ENCODE results near the gene DNASE1L2. TPM values are rescaled to one million over a fixed set of nuclear protein-coding genes. Genes with fewer than 3 reads are reported as not detected.

Gene DNASE1L2
- total RNA-seq, 1 donor from 2014 or later, result 1.0 TPM

- Mint-ChIP-seq H3K4me3 (ENCODE audit: unreplicated experiment) (no peak overlapping the region), H3K4me1 (ENCODE audit: unreplicated experiment) (no peaks in the 10 kb centered on the region), H3K9me3 (ENCODE audit: unreplicated experiment) (no peaks in the 10 kb centered on the region), H3K27me3 (ENCODE audit: unreplicated experiment) (peaks cover 12% of the 10 kb centered on the region), H3K27ac (ENCODE audit: unreplicated experiment) (no peak overlapping the region), H3K36me3 (ENCODE audit: low read depth, unreplicated experiment) (peaks cover 6% of the 10 kb centered on the region)
- DNase-seq (ENCODE audit: low spot score), result no peak
- no peak for TF ChIP-seq CTCF (IDR thresholded peaks at IDR 0.05; ENCODE audit: unreplicated experiment)
These were observed 41.4 kb downstream of the DNASE1L2 start for GRCh38 chr16:2277466-2278271.

DNA sequence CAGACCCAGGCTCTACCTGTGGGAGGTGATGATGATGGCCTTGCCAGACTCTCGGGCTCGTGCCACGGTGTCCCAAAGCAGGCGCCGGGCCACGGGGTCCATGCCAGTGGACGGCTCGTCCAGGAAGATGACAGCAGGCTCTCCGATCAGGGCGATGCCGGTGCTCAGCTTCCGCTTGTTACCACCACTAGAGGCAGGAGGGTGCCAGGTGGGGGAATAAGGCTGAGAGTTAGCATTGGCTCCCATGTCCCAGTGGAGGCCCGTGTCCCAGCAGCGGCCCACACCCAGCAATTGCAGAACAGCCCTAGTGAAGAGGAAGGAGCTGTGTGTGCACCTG lies 42.0 kb downstream of the DNASE1L2 start:
- no peak overlapping the region for H3K4me3 Mint-ChIP-seq (ENCODE audit: unreplicated experiment)
- no peak overlapping the region for H3K27ac Mint-ChIP-seq (ENCODE audit: unreplicated experiment)
- H3K4me1 Mint-ChIP-seq (ENCODE audit: unreplicated experiment), result no peaks in the 10 kb centered on the region

GRCh38 chr16:2278956-2279800 lies 42.9 kb downstream of the DNASE1L2 start:
- TF ChIP-seq CTCF (IDR thresholded peaks at IDR 0.05; ENCODE audit: unreplicated experiment), result no peak
- Mint-ChIP-seq H3K27me3 (ENCODE audit: unreplicated experiment) (peaks cover 14% of the 10 kb centered on the region), H3K36me3 (ENCODE audit: low read depth, unreplicated experiment) (peaks cover 11% of the 10 kb centered on the region), H3K4me1 (ENCODE audit: unreplicated experiment) (no peaks in the 10 kb centered on the region), H3K4me3 (ENCODE audit: unreplicated experiment) (no peak overlapping the region), H3K27ac (ENCODE audit: unreplicated experiment) (no peak overlapping the region), H3K9me3 (ENCODE audit: unreplicated experiment) (no peaks in the 10 kb centered on the region)
- DNase-seq (ENCODE audit: low spot score), result no peak

More for the DNA sequence above, 42.0 kb downstream of the DNASE1L2 start:
- TF ChIP-seq CTCF (IDR thresholded peaks at IDR 0.05; ENCODE audit: unreplicated experiment), result no peak
- Mint-ChIP-seq H3K36me3 (ENCODE audit: low read depth, unreplicated experiment) (peaks cover 6% of the 10 kb centered on the region), H3K9me3 (ENCODE audit: unreplicated experiment) (no peaks in the 10 kb centered on the region), H3K27me3 (ENCODE audit: unreplicated experiment) (peaks cover 12% of the 10 kb centered on the region)
- DNase-seq (ENCODE audit: low spot score), result no peak

DNA sequence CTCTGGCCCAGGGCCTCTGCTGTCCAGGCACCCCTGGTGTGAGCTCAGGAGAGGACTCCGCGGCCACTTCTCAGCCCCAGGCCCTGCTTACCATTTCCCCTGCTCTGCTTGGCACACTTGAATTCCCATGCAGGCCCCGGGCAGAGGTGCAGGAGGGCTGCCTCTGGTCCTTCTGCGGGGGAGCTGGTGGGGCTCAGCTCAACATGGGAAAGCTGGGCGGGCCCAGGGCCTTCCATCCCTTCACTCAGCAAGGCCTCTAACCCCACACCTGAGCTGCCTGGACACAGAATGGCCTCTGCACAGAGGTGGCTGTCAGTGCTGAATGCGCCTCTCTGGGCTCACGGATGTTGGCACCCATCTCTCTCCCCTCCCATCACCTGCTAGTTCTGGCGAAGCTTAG lies 44.2 kb downstream of the DNASE1L2 start:
- Mint-ChIP-seq H3K4me1 (ENCODE audit: unreplicated experiment) (no peaks in the 10 kb centered on the region), H3K4me3 (ENCODE audit: unreplicated experiment) (no peak overlapping the region), H3K27me3 (ENCODE audit: unreplicated experiment) (peaks cover 14% of the 10 kb centered on the region), H3K9me3 (ENCODE audit: unreplicated experiment) (no peaks in the 10 kb centered on the region), H3K27ac (ENCODE audit: unreplicated experiment) (no peak overlapping the region), H3K36me3 (ENCODE audit: low read depth, unreplicated experiment) (peaks cover 11% of the 10 kb centered on the region)
- DNase-seq (ENCODE audit: low spot score), result no peak
- TF ChIP-seq CTCF (IDR thresholded peaks at IDR 0.05; ENCODE audit: unreplicated experiment), result no peak

Data from endothelial cell (in vitro differentiated cells).